GM12891 (cell line): ENCODE measurements around the gene EFL1.

Experiments used
- DNase-seq: peaks from one replicate; pipeline ENCODE4 v3.0.0; 2011; ENCODE audit warnings: low spot score; ENCODE audit not compliant: insufficient read length
- FAIRE-seq: peaks from 2 replicates; lab custom pipeline; 2011; peaks lifted over from hg19 to GRCh38; lab: Jason Lieb, UNC
- PAX5 ChIP-seq: IDR thresholded peaks from 2 replicates; pipeline ENCODE4 v1.6.1; 2011; ENCODE audit warnings: low read length, moderate library complexity, mild to moderate bottlenecking; ENCODE audit not compliant: insufficient read depth, severe bottlenecking
- POLR2A ChIP-seq: IDR thresholded peaks from 2 replicates; pipeline ENCODE4 v1.6.1; 2011; ENCODE audit warnings: low read depth, low read length, control low read depth
- POLR2AphosphoS5 ChIP-seq: IDR thresholded peaks from 2 replicates; pipeline ENCODE4 v1.6.1; 2011; ENCODE audit warnings: low read depth, low read length, control low read depth
- POU2F2 ChIP-seq: IDR thresholded peaks from 2 replicates; pipeline ENCODE4 v1.6.1; 2011; ENCODE audit warnings: low read depth, mild to moderate bottlenecking, control low read depth, low read length, moderate library complexity
- SPI1 ChIP-seq: IDR thresholded peaks from 2 replicates; pipeline ENCODE4 v1.6.1; 2011; ENCODE audit warnings: low read depth, low read length, control low read depth
- TAF1 ChIP-seq: IDR thresholded peaks from 2 replicates; pipeline ENCODE4 v1.6.1; 2011; ENCODE audit warnings: low read depth, low read length, control low read depth

EFL1 gene

DNA sequence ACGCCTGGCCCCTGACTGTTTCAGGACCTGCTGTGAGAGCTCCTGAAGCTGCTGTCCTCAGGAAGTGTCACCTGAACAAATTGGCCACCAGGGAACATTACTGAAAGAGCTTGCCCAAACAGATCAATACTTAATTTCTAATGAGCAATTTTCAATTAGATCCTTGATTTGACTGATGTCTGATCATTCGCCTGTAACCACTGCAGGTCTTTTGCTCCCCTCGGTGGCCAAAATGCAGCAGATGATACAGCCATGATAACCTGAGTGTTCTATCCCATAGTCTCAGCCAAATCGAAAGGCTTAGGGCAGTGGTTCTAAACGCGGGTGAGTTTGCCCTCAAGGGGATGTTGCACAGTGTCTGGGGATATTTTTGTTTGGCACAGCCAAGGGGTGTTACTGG is 159.1 kb downstream of the EFL1 start:
- no peak for TF ChIP-seq POLR2AphosphoS5
- DNase-seq (no peak), FAIRE-seq (no peak)

- no peak for FAIRE-seq
- no peak for DNase-seq
- no peak for TF ChIP-seq POLR2AphosphoS5
- no peak for TF ChIP-seq POLR2A
- no peak for TF ChIP-seq SPI1
- TF ChIP-seq POU2F2: no peak
- TF ChIP-seq TAF1: no peak
- TF ChIP-seq PAX5: no peak
Observed at GRCh38 chr15:82100111-82100929, 162.2 kb downstream of the EFL1 start.

DNA sequence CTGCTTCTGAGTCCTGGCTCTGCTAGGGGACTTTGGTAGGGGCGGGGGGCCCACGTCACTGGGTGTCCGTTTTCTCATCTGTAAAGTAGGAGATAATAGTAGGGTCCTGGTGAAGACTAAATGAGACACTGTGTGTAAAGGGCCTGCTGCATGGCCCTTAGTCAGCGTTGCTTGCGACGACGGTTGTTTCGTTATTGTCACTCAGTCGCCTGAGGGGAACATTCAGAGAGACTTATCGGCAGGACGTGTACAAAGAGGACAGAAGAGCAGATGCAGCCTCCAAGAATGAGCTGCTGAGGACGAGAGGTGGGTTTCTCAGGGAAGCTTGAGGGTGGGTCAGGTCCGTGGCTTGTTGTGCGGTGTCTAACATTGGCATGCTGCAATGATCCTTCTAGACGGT is 163.9 kb downstream of the EFL1 start:
- no peak for TF ChIP-seq POLR2AphosphoS5
- no peak for TF ChIP-seq POU2F2
- no peak for TF ChIP-seq TAF1
- TF ChIP-seq PAX5: no peak
- TF ChIP-seq SPI1: no peak
- TF ChIP-seq POLR2A: no peak
- no peak for FAIRE-seq

DNA sequence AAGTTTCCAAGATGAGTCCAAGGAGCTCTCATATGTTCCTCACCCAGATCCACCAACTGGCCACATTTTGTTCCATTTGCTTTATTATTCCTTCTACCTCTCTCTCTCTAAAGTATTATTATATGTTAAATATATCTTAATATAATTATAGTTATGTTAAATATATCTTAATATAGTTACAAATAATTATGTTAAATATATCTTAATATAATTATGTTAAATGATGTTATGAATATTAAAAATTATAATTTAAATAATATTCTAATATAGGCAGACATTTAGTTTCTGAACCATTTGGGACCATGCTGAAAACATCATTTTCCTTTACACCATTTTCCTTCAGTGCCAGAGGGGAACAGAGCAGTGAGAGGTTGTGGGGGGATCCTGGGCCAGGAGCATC is 166.7 kb downstream of the EFL1 start:
- FAIRE-seq (no peak), DNase-seq (no peak)
- TF ChIP-seq POLR2A (no peak), POU2F2 (no peak), PAX5 (no peak), POLR2AphosphoS5 (no peak), SPI1 (no peak), TAF1 (no peak)

More for the DNA sequence above, 163.9 kb downstream of the EFL1 start:
- DNase-seq: no peak

DNA sequence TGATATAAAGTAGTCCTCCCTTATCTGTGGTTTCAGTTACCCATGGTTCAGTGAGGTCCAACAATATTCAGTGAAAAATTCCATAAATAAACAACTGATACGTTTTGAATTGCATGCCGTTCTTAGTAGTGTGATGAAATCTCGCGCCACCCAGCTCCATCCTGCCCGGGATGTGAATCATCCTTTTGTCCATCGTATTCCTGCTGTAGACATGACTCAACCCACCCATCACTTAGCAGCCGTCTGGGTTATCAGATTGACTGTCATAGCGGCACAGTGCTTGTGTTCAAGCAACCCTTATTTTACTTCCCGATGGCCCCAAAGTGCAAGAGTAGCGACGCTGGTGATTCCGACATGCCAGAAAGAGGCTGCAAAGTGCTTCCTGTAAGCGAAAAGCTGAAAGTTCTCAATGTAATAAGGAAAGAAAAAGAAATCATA is 168.7 kb downstream of the EFL1 start:
- TF ChIP-seq TAF1 (no peak), PAX5 (no peak), POLR2AphosphoS5 (no peak), POU2F2 (no peak), SPI1 (no peak), POLR2A (no peak)
- DNase-seq (no peak), FAIRE-seq (no peak)

DNA sequence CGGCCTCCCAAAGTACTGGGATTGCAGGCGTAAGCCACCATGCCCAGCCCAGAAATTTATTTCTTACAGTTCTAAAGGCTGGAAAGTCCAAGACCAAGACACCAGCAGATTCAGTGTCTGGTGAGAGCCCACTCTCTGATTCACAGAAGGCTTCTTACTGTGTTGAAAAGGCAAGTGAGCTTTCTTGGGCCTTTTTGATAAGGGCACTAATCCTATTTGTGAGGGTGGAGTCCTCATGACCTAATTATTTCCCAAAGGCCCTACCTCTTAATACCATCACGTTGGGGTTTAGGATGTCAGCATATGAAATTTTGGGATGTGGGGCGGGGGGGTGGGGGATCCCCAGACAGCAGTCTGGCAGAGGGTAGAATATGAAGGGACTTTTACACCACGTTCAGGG is 169.2 kb downstream of the EFL1 start:
- no peak for DNase-seq
- TF ChIP-seq PAX5 (no peak), TAF1 (no peak), POU2F2 (no peak)
- FAIRE-seq: no peak

DNA sequence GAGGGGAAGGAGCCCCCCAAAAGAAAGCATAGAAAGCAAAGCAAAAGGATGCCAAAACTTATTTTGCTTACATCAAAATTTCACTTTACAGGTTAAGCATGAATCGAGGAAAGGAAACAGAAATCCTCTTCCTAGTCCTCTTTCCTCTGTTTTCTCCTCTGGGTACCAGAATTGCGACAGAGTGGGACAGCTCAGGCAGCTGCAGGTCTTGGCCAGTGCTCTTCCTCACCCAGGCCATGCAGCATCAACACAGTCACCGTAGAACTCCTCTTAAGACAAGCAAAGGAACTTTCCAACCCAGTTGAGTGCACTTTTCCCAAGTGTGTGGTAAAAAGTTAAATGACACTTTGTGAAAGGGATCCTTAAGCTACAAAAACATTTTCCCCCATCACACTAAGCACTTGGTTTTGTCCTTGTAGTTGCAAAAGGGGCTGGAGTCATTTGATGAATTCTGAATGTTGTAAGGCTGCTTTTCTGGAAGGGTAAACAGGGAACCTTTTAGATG is 170.8 kb downstream of the EFL1 start:
- DNase-seq (no peak), FAIRE-seq (no peak)
- TF ChIP-seq PAX5 (no peak), POLR2A (no peak), POLR2AphosphoS5 (no peak), TAF1 (no peak), SPI1 (no peak), POU2F2 (no peak)

GRCh38 chr15:82086243-82086995 is 176.1 kb downstream of the EFL1 start:
- TF ChIP-seq POU2F2: no peak
- TF ChIP-seq POLR2AphosphoS5: no peak
- TF ChIP-seq POLR2A: no peak
- TF ChIP-seq TAF1: no peak
- no peak for TF ChIP-seq PAX5
- no peak for TF ChIP-seq SPI1
- FAIRE-seq (no peak), DNase-seq (no peak)

DNA sequence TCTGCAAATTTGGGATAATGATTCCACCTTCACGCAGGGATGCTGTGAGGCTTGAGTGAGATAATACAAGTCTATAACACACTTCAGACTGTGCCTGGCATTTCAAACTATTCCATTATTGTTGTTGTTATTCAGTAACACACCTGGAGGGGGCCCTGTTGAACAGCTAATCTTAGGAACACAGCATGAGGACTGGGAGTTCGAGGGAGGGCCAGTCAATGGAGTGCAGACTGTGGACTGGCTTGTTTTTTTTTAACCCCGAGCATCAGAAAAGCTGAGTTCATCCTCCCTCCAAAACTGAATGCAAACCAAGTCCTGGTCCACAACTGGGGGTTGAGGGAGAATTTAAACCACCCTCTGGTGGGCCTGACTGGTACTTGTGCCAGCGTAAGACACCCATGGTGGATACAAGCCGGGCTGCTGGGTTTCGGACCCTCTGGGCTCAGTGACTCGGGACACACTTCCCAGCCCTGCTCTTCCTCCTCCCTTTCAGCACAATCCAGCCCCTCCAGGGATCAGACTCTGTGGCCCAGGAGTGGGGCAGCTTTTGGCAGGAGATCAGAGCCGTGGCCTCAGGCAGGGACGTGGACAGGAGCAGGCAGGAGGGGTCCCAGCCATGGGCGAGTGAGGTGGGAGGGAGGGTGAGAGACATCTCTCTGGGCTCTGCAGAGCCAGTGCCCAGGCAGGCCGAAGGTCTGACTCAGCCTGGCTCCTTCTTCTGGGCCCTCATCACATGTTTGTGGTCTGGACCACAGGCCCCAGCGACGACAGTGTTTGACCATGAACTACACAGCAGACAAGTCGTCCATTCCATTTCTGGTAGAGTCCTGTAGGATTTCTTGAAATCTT is 180.4 kb downstream of the EFL1 start:
- no peak for TF ChIP-seq POLR2AphosphoS5
- no peak for TF ChIP-seq TAF1
- no peak for TF ChIP-seq POU2F2
- TF ChIP-seq SPI1: no peak
- TF ChIP-seq POLR2A: no peak
- TF ChIP-seq PAX5: no peak
- FAIRE-seq (no peak), DNase-seq (no peak)

DNA sequence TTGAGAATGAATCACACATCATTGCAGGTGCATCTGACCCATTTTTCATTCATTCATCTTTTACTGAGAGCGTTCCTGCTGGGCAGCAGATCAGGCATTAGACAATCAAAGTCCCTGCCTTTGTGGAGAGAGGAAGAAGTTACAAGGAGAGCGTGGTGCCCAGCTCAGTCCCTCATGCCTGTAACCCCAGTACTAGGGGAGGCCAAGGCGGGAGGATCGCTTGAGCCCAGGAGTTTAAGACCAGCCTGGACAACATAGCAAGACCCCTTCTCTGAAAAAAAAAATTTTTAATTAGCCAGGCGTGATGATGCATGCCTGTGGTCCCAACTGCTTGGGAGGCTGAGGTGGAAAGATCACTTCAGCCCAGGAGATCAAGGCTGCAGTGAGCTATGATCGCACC is 181.8 kb downstream of the EFL1 start:
- no peak for TF ChIP-seq TAF1
- no peak for TF ChIP-seq POU2F2
- no peak for TF ChIP-seq SPI1
- TF ChIP-seq POLR2A: no peak
- no peak for TF ChIP-seq PAX5
- FAIRE-seq: no peak
- DNase-seq: no peak
